T-cell (primary cell): Measurements from ENCODE around the gene LRRC10B. TPM values are rescaled to one million over a fixed set of nuclear protein-coding genes. Genes with fewer than 3 reads are reported as not detected.

Experiments used
- ATAC-seq, 4 experiments: fragments of 200-7000 bp in 3 of 4; fragments of 150-1000 bp in 1 of 4; cut with Tn5 transposase; replicated peaks in 1 of 4; 1 replicate in 3 of 4; 2 replicates in 1 of 4; pipeline ENCODE4 v1.10.0; 2021; ENCODE audit warnings: moderate library complexity in 3 of 4, mild to moderate bottlenecking in 2 of 4, moderate number of reproducible peaks in 1 of 4
- CTCF ChIA-PET, 2 donors: fragments of 300-600 bp; sonication (Branson Sonifier 250); formaldehyde crosslinking; loops; one replicate each; lab custom pipeline; 2022; ENCODE audit warnings: antibody characterized with exemption in 2 of 2; lab: Charles Lee
- POLR2A ChIA-PET, 2 donors: fragments of 300-600 bp; sonication (Branson Sonifier 250); formaldehyde crosslinking; loops; one replicate each; lab custom pipeline; 2022; ENCODE audit warnings: antibody characterized with exemption in 2 of 2; lab: Charles Lee
- DNase-seq, 35 experiments: peaks; one replicate each; pipeline versions ENCODE4 v3.0.0 to v3.0.0-alpha.2; 2013 to 2023
- H3K27ac ChIP-seq: one replicate; pipeline ENCODE4 v1.5.1; 2013; ENCODE audit warnings: low read length
- H3K27me3 ChIP-seq, 2 experiments: replicated peaks in 1 of 2; 1 replicate in 1 of 2; 2 replicates in 1 of 2; pipeline versions ENCODE4 v1.6.1 to v1.7.0; 2013; ENCODE audit warnings: low read length in 1 of 2, mixed read lengths in 1 of 2; ENCODE audit not compliant: control insufficient read depth in 2 of 2, insufficient read depth in 2 of 2; ENCODE audit errors: extremely low read depth in 1 of 2
- H3K36me3 ChIP-seq, 2 donors: 1 replicate in 1 of 2; 2 replicates in 1 of 2; pipeline versions ENCODE4 v1.6.1 to v1.7.0; 2013; ENCODE audit warnings: low read length in 1 of 2; ENCODE audit not compliant: control insufficient read depth in 2 of 2, insufficient read depth in 1 of 2; ENCODE audit errors: extremely low read depth in 1 of 2
- H3K4me1 ChIP-seq, 2 experiments: 1 replicate in 1 of 2; 2 replicates in 1 of 2; pipeline versions ENCODE4 v1.6.1 to v1.7.0; 2013; ENCODE audit warnings: low read length in 2 of 2, mixed read lengths in 1 of 2; ENCODE audit not compliant: insufficient read depth in 2 of 2, control insufficient read depth in 1 of 2; ENCODE audit errors: extremely low read depth in 1 of 2
- H3K4me3 ChIP-seq, 2 donors: 1 replicate in 1 of 2; 2 replicates in 1 of 2; pipeline versions ENCODE4 v1.5.1 to v1.7.0; 2013; ENCODE audit warnings: mild to moderate bottlenecking in 2 of 2, low read length in 1 of 2, moderate library complexity in 1 of 2; ENCODE audit not compliant: control insufficient read depth in 1 of 2; ENCODE audit errors: extremely low read depth in 1 of 2
- H3K9me3 ChIP-seq: 2 replicates; pipeline ENCODE4 v1.7.0; 2013
- H3K27ac Mint-ChIP-seq, 2 donors: one replicate each; pipeline ENCODE4 v1.8.0; 2020 to 2021; ENCODE audit warnings: mild to moderate bottlenecking in 2 of 2, mixed read lengths in 2 of 2
- H3K27me3 Mint-ChIP-seq, 2 donors: one replicate each; pipeline ENCODE4 v1.8.0; 2021 to 2022; ENCODE audit warnings: mixed read lengths in 2 of 2
- H3K36me3 Mint-ChIP-seq: one replicate; pipeline ENCODE4 v1.8.0; 2021; ENCODE audit warnings: mixed read lengths
- H3K4me1 Mint-ChIP-seq, 3 donors: one replicate each; pipeline ENCODE4 v1.8.0; 2020 to 2022; ENCODE audit warnings: mixed read lengths in 3 of 3, mild to moderate bottlenecking in 1 of 3
- H3K4me3 Mint-ChIP-seq, 3 donors: one replicate each; pipeline ENCODE4 v1.8.0; 2020 to 2022; ENCODE audit warnings: mild to moderate bottlenecking in 3 of 3, mixed read lengths in 3 of 3, moderate library complexity in 3 of 3
- H3K9me3 Mint-ChIP-seq, 3 donors: one replicate each; pipeline ENCODE4 v1.8.0; 2020 to 2022; ENCODE audit warnings: mixed read lengths in 3 of 3
- WGBS: methylation state at CpG from one replicate; pipeline ENCODE4 v1.1.5; 2013; ENCODE audit warnings: missing lambda C conversion rate; ENCODE audit not compliant: insufficient coverage; 5-methylcytosine and 5-hydroxymethylcytosine counted together
- total RNA-seq, 35 experiments: library from RNA in 6 of 35; stranded (reverse) in 6 of 35; fragments of 120-200 nt in 1 of 35; gene quantifications; one replicate each; pipeline versions ENCODE4 v1.2.1 to v1.2.4 and lab custom pipeline; 2013 to 2026

The LRRC10B gene
- total RNA-seq, 5 donors from 2014 or later (not counting 1 experiment from before 2014, with no cell fraction given) = 0.21 TPM; not detected in 4

DNA sequence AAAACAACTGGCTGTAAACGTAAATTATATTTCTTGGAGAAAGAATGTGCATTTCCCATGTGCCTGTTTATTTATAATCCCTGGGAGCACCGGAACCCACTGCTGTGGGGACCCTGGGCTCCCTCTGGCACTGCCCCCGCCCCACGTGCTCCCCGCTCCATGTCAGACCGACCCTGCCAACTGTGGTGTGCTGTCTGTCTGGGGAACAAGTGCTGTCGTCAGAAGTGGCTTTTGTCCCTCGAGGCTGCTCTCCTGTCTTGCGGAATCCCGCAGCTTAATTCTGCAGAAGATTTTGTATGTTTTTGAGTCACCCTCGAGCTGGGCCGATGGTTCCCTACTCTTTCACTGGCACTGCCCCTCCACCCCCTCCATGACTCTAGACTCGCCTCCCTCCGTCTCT, 2.4 kb downstream of the LRRC10B start:
- Histone ChIP-seq H3K4me3 (no peak overlapping the region), H3K36me3 (no peaks in the 10 kb centered on the region), H3K4me1 (peaks cover 0 to 16% of the 10 kb centered on the region in 2 experiments), H3K27ac (no peak overlapping the region), H3K27me3 (peaks cover 3 to 75% of the 10 kb centered on the region in 2 experiments), H3K9me3 (no peaks in the 10 kb centered on the region)
- DNase-seq = no peak
- Mint-ChIP-seq H3K9me3 (no peaks in the 10 kb centered on the region), H3K4me3 (peak overlapping the region in 1 of 3 donors; percentile 52), H3K4me1 (peaks cover 7 to 13% (median 8%) of the 10 kb centered on the region in 3 donors), H3K36me3 (no peaks in the 10 kb centered on the region), H3K27ac (no peak overlapping the region), H3K27me3 (peaks cover 36 to 50% of the 10 kb centered on the region in 2 donors)
- no peak for ATAC-seq
- WGBS = 91% methylated on average over 12 of the region's 14 CpGs
- ChIA-PET CTCF (no interaction called here), POLR2A (no interaction called here)

DNA sequence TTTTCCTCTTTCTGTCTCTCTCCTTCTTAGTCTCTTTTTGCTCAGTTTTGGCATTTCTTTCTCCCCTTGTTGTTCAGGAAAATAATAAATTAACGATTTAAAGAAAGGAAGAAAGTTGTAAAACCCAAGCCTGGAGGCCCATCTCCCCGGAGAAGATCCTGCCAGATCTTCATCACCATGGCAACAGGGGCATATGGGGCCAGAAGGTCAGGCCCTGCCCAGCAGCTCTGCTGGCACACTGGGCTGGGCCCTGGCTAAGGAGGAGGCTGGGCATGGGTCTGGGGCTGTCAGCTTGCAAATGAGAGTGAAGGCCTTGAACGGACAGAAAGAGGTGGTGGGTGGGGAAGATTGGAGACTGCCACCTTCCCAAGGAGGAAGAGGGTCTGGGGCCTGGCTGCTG, 2.8 kb downstream of the LRRC10B start:
- ATAC-seq (no peak), DNase-seq (no peak)
- Mint-ChIP-seq H3K4me1 (peaks cover 8 to 13% (median 9%) of the 10 kb centered on the region in 3 donors), H3K27ac (no peak overlapping the region), H3K9me3 (no peaks in the 10 kb centered on the region), H3K27me3 (peaks cover 32 to 46% of the 10 kb centered on the region in 2 donors), H3K4me3 (peak overlapping the region in 1 of 3 donors; percentile 52), H3K36me3 (no peaks in the 10 kb centered on the region)
- H3K27me3 ChIP-seq = peaks cover 3 to 75% of the 10 kb centered on the region in 2 experiments
- H3K27ac ChIP-seq = no peak overlapping the region
- H3K9me3 ChIP-seq = no peaks in the 10 kb centered on the region
- no peaks in the 10 kb centered on the region for H3K36me3 ChIP-seq
- H3K4me1 ChIP-seq = peaks cover 0 to 20% of the 10 kb centered on the region in 2 experiments
- POLR2A ChIA-PET = no interaction called here
- H3K4me3 ChIP-seq = no peak overlapping the region
- 49% methylated on average over 2 of the region's 3 CpGs for WGBS
- CTCF ChIA-PET = no interaction called here

GRCh38 chr11:61512435-61512834, 3.9 kb downstream of the LRRC10B start:
- H3K36me3 ChIP-seq = no peaks in the 10 kb centered on the region
- ATAC-seq (no peak), DNase-seq (no peak)
- peaks cover 2 to 81% of the 10 kb centered on the region in 2 experiments for H3K27me3 ChIP-seq
- ChIA-PET CTCF (no interaction called here), POLR2A (no interaction called here)
- Mint-ChIP-seq H3K27me3 (peaks cover 38 to 46% of the 10 kb centered on the region in 2 donors), H3K36me3 (no peaks in the 10 kb centered on the region), H3K9me3 (no peaks in the 10 kb centered on the region), H3K4me3 (no peak overlapping the region), H3K4me1 (peaks cover 16 to 19% (median 19%) of the 10 kb centered on the region in 3 donors), H3K27ac (no peak overlapping the region)
- WGBS = 83% methylated on average over 1 of the region's 4 CpGs
- no peak overlapping the region for H3K4me3 ChIP-seq
- no peak overlapping the region for H3K27ac ChIP-seq
- H3K9me3 ChIP-seq = no peaks in the 10 kb centered on the region
- peaks cover 0 to 31% of the 10 kb centered on the region in 2 experiments for H3K4me1 ChIP-seq

DNA sequence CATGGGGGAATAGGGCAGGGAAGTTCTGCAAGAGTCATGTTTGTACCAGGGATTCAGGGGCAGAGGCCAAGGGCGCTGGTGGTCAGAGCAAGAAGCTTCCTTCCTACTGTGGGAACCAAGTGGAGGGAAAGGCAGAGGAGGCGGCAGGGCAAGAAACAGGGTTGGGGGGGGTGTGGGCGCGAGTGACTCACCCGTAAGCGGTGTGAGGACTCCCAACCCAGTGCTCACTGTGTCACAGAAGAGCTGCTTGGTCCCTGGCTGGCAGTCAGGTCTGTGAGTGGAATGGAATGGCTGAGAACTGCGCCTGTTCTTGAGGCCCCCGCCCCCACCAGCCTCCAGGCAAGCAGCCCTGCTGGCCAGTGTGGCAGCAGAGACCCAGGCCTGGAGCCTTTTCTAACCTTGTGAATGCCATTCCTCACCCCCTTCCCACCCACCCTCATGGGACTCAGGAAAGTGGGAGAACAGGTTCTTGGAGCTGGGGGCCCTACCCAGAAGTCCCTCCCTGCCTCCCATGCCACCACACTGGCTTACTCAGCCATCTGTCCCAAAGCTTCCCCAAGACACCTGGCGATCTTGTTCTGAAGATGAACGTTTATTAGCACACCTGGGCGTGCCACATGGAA, 4.7 kb downstream of the LRRC10B start:
- Mint-ChIP-seq H3K27ac (no peak overlapping the region), H3K4me1 (peaks cover 10 to 13% (median 13%) of the 10 kb centered on the region in 3 donors), H3K4me3 (no peak overlapping the region), H3K27me3 (peaks cover 35 to 42% of the 10 kb centered on the region in 2 donors), H3K36me3 (no peaks in the 10 kb centered on the region), H3K9me3 (no peaks in the 10 kb centered on the region)
- ChIA-PET POLR2A (interaction anchor here in 1 of 2 donors (0.6 kb wide), 1 partner anchor 870 kb away, joined by 4 read pairs; no protein-coding TSS in a partner anchor), CTCF (no interaction called here)
- no peak for ATAC-seq
- peaks cover 0 to 27% of the 10 kb centered on the region in 2 experiments for H3K4me1 ChIP-seq
- 77% methylated on average over 4 of the region's 11 CpGs for WGBS
- no peaks in the 10 kb centered on the region for H3K9me3 ChIP-seq
- H3K36me3 ChIP-seq = no peaks in the 10 kb centered on the region
- H3K27ac ChIP-seq = no peak overlapping the region
- no peak for DNase-seq
- peaks cover 0 to 81% of the 10 kb centered on the region in 2 experiments for H3K27me3 ChIP-seq
- no peak overlapping the region for H3K4me3 ChIP-seq

DNA sequence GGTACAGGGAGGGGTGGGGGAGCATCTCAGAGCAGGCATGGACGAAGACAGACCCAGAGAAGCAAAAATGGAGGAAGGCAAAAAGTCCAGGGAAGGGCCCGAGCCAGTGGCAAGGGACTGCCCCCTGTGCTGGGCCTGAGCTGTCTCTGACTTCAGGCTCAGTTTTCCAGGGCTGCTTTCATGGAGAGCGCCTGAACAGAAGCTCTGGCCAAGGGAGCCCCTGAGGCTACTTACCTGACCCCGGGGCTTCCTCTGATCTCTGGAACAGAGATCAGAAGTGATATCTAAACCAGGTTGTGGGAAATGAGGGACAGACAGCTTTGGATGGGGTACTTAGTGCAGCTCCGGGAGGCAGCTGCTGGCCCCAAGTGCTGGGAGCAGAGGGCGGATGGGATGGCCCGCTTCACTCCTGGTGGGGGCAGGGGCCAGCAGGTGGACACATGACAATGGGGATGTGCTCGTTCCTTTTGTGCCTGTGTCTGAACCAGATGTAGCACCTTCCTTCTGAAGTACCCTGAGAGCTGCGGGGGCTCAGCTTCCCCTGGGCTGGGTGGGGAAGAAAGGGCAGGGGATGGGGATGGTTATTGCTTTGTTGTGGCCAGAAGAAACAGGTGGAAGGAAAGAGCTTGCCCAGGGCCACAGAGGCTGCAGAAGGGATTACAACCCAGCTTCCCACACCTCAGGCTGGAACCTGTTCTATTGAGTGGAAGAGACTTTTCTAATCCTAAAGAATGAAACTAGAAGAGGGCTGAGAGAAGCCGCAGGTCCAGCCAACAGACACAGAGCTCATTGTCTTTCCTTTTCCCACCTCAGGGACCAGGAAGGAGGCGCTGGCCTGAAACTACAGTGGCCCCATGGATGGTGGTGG, 5.7 kb downstream of the LRRC10B start:
- DNase-seq (no peak), ATAC-seq (no peak)
- no peak overlapping the region for H3K27ac ChIP-seq
- Mint-ChIP-seq H3K27me3 (peaks cover 41 to 48% of the 10 kb centered on the region in 2 donors), H3K9me3 (no peaks in the 10 kb centered on the region), H3K27ac (no peak overlapping the region), H3K4me1 (peaks cover 9 to 13% (median 12%) of the 10 kb centered on the region in 3 donors), H3K4me3 (no peak overlapping the region), H3K36me3 (no peaks in the 10 kb centered on the region)
- no peaks in the 10 kb centered on the region for H3K9me3 ChIP-seq
- WGBS = 65% methylated on average over 8 of the region's 11 CpGs
- H3K4me3 ChIP-seq = no peak overlapping the region
- peaks cover 0 to 85% of the 10 kb centered on the region in 2 experiments for H3K27me3 ChIP-seq
- no peaks in the 10 kb centered on the region for H3K36me3 ChIP-seq
- ChIA-PET CTCF (interaction anchor here in 1 of 2 donors (0.8 kb wide), 1 partner anchor 178 kb away, joined by 3 read pairs; no protein-coding TSS in a partner anchor), POLR2A (no interaction called here)
- H3K4me1 ChIP-seq = peaks cover 0 to 22% of the 10 kb centered on the region in 2 experiments

DNA sequence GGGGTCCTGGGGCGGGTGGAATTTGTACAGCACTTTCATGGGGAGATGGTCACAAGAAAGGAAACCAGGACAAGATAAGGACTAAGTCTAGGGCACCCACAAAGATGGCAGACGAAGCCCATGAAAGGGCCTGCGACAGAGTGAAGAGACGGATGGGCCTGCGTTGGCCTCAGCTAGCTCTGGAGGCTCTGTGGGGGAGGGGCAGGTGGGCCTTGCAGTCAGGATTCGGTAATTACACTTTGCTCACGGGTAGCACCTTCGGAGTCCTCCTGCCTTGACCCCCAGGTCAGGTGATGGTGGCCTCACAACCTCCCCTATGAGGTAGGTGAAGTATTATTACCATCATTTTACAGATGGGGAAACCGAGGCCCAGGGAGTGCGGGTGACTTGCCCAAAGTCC, 7.1 kb downstream of the LRRC10B start:
- H3K27ac Mint-ChIP-seq = no peak overlapping the region
- ChIA-PET CTCF (no interaction called here), POLR2A (no interaction called here)
- no peak overlapping the region for H3K4me3 Mint-ChIP-seq
- ATAC-seq = no peak
- H3K9me3 Mint-ChIP-seq = no peaks in the 10 kb centered on the region
- no peak for DNase-seq
- peaks cover 41 to 42% of the 10 kb centered on the region in 2 donors for H3K27me3 Mint-ChIP-seq
- 86% methylated on average over 7 of the region's 10 CpGs for WGBS
- peaks cover 9 to 13% (median 9%) of the 10 kb centered on the region in 3 donors for H3K4me1 Mint-ChIP-seq
- no peak overlapping the region for H3K27ac ChIP-seq
- peaks cover 0 to 74% of the 10 kb centered on the region in 2 experiments for H3K27me3 ChIP-seq
- no peaks in the 10 kb centered on the region for H3K36me3 Mint-ChIP-seq
- no peaks in the 10 kb centered on the region for H3K36me3 ChIP-seq
- peaks cover 0 to 14% of the 10 kb centered on the region in 2 experiments for H3K4me1 ChIP-seq
- no peaks in the 10 kb centered on the region for H3K9me3 ChIP-seq
- H3K4me3 ChIP-seq = no peak overlapping the region
